ENCODE data around the gene AGAP5. TPM values are rescaled to one million over a fixed set of nuclear protein-coding genes. Genes with fewer than 3 reads are reported as not detected.
"Not testable (repeated sequence)": the region's sequence is repeated elsewhere in the genome, so short reads cannot be mapped to it uniquely, and the experiment has no call there.

Gene AGAP5
- total RNA-seq, 1 experiment from 2014 or later, result 13.4 TPM

DNA sequence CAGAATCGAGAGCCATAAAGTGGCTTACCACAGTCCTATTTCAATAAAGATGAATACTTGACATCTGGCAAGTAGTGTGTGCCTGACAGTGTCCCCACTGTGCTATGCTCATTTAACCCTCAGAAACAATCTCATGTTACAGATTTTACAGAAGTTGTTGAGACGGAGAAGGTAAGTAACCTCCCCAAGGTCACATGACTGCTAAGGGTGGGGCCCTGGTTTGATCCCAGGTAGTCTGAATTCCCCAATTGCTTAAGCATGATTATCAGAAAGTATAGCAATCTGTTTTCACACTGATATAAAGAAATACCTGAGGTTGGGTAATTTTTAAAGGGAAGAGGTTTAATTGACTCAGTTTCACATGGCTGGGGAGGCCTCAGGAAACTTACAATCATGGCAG lies 910 bp upstream of the AGAP5 start:
- H3F3A ChIP-seq (ENCODE audit: insufficient read depth, low read depth); H2AFZ ChIP-seq; H3K27ac ChIP-seq; CTCF ChIA-PET; DNase-seq; H3K4me2 ChIP-seq; H3K27me3 ChIP-seq (ENCODE audit: insufficient read depth, low read depth); H3K4me1 ChIP-seq (replicated peaks; ENCODE audit: insufficient read depth); H3K36me3 ChIP-seq (ENCODE audit: low read depth); POLR2A ChIA-PET (ENCODE audit: unreplicated experiment); H3K9me3 ChIP-seq (ENCODE audit: insufficient read depth, low read depth); H4K20me1 ChIP-seq (ENCODE audit: insufficient read depth); H3K4me3 ChIP-seq; H3K79me2 ChIP-seq (ENCODE audit: low read depth); H3K9me2 ChIP-seq (ENCODE audit: insufficient read depth); BruUV-seq (replicated peaks); intact Hi-C loops (cut with micrococcal nuclease; ENCODE audit: unreplicated experiment): not testable (repeated sequence)

DNA sequence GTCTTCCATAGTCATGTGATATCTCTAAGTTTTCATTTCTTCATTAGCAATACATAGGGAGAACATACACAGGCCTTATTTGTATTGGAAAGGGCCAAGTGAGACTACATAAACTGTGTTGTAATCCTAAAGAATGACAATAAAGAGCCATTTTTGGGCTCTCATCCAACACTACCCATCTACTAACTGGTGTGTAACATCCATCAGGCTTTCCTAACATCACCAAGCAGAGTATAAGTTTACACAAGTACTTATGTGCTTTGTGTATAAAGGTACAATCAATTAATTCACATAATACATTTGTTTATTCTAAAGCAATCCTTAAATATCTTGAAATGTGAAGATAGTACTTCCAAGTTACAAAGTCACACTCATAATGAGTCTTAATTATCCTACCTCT lies 2.6 kb downstream of the AGAP5 start:
- H3K4me3 ChIP-seq; H3K79me2 ChIP-seq (ENCODE audit: low read depth); H2AFZ ChIP-seq; H3K9me2 ChIP-seq (ENCODE audit: insufficient read depth); POLR2A ChIA-PET (ENCODE audit: unreplicated experiment); H3K4me2 ChIP-seq; H3K27ac ChIP-seq; H4K20me1 ChIP-seq (ENCODE audit: insufficient read depth); H3K4me1 ChIP-seq (replicated peaks; ENCODE audit: insufficient read depth); H3K27me3 ChIP-seq (ENCODE audit: insufficient read depth, low read depth); H3F3A ChIP-seq (ENCODE audit: insufficient read depth, low read depth); H3K9me3 ChIP-seq (ENCODE audit: insufficient read depth, low read depth); DNase-seq; BruUV-seq (replicated peaks); H3K36me3 ChIP-seq (ENCODE audit: low read depth); intact Hi-C loops (cut with micrococcal nuclease; ENCODE audit: unreplicated experiment); CTCF ChIA-PET: not testable (repeated sequence)

DNA sequence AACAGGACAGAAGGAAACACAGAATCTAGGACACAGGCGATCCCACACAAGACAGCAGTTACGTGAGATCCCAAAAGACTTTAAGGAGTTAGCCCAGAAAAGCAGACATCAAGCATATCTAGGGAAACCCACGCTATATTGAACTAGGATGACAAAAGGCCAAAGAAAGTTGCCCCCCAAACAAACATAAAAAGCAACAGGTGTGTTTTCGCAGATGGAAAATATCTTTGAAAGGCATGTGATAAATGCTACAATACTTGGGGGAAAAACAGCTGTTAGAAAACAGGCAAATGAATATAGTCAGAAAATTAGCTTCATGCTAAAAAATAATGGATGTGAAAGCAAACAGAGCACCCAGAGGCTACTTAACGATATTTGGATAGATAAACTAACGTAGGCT lies 7.2 kb downstream of the AGAP5 start:
- H4K20me1 ChIP-seq (ENCODE audit: insufficient read depth); POLR2A ChIA-PET (ENCODE audit: unreplicated experiment); H3K36me3 ChIP-seq (ENCODE audit: low read depth); H2AFZ ChIP-seq; H3K4me3 ChIP-seq; H3K79me2 ChIP-seq (ENCODE audit: low read depth); intact Hi-C loops (cut with micrococcal nuclease; ENCODE audit: unreplicated experiment); H3K9me3 ChIP-seq (ENCODE audit: insufficient read depth, low read depth); H3K4me1 ChIP-seq (replicated peaks; ENCODE audit: insufficient read depth); H3F3A ChIP-seq (ENCODE audit: insufficient read depth, low read depth); DNase-seq; H3K4me2 ChIP-seq; BruUV-seq (replicated peaks); H3K27ac ChIP-seq; H3K9me2 ChIP-seq (ENCODE audit: insufficient read depth); H3K27me3 ChIP-seq (ENCODE audit: insufficient read depth, low read depth): not testable (repeated sequence)
- CTCF ChIA-PET, result interaction anchor here (0.6 kb wide), 1 partner anchor 36 kb away, joined by 5 read pairs; no protein-coding TSS in a partner anchor

DNA sequence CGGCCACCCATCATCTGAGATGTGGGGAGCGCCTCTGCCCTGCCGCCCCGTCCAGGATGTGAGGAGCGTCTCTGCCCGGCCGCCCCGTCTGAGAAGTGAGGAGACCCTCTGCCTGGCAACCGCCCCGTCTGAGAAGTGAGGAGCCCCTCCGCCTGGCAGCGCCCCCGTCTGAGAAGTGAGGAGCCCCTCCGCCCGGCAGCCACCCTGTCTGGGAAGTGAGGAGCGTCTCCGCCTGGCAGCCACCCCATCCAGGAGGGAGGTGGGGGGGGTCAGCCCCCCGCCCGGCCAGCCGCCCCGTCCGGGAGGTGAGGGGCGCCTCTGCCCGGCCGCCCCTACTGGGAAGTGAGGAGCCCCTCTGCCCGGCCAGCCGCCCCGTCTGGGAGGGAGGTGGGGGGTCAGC lies 8.3 kb downstream of the AGAP5 start:
- BruUV-seq (replicated peaks); H2AFZ ChIP-seq; CTCF ChIA-PET; H3K4me2 ChIP-seq; H3K9me2 ChIP-seq (ENCODE audit: insufficient read depth); H4K20me1 ChIP-seq (ENCODE audit: insufficient read depth); H3K9me3 ChIP-seq (ENCODE audit: insufficient read depth, low read depth); H3K79me2 ChIP-seq (ENCODE audit: low read depth); POLR2A ChIA-PET (ENCODE audit: unreplicated experiment); H3K36me3 ChIP-seq (ENCODE audit: low read depth); H3K27ac ChIP-seq; H3K4me3 ChIP-seq; DNase-seq; H3K4me1 ChIP-seq (replicated peaks; ENCODE audit: insufficient read depth); intact Hi-C loops (cut with micrococcal nuclease; ENCODE audit: unreplicated experiment); H3F3A ChIP-seq (ENCODE audit: insufficient read depth, low read depth); H3K27me3 ChIP-seq (ENCODE audit: insufficient read depth, low read depth): not testable (repeated sequence)

DNA sequence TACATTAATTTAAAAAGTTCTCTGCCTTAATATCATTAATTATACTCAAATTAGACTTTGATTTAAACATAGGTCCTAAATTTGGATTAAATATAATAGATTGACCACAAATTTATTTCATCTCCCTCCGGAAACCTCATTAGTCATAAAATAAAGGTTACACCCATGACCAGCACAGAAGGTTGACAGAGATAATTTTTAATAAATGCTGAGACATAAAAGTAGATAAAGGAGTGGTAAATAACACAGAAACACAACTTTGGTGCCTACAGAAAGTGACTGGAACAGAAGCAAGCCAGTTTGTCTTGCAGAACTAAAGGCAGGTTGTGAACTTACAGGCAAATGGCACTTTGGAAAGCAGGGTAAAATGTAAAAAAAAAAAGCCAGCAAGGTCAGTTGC lies 10.3 kb downstream of the AGAP5 start:
- CTCF ChIA-PET; intact Hi-C loops (cut with micrococcal nuclease; ENCODE audit: unreplicated experiment); H4K20me1 ChIP-seq (ENCODE audit: insufficient read depth); DNase-seq; H3K27me3 ChIP-seq (ENCODE audit: insufficient read depth, low read depth); H3K4me3 ChIP-seq; H3K9me2 ChIP-seq (ENCODE audit: insufficient read depth); H3K9me3 ChIP-seq (ENCODE audit: insufficient read depth, low read depth); H3K4me1 ChIP-seq (replicated peaks; ENCODE audit: insufficient read depth); H3F3A ChIP-seq (ENCODE audit: insufficient read depth, low read depth); H3K36me3 ChIP-seq (ENCODE audit: low read depth); H3K27ac ChIP-seq; H3K4me2 ChIP-seq; BruUV-seq (replicated peaks); H3K79me2 ChIP-seq (ENCODE audit: low read depth); H2AFZ ChIP-seq: not testable (repeated sequence)
- POLR2A ChIA-PET (ENCODE audit: unreplicated experiment), result interaction anchor here (0.7 kb wide), 1 partner anchor 474 kb away, joined by 3 read pairs; no protein-coding TSS in a partner anchor

DNA sequence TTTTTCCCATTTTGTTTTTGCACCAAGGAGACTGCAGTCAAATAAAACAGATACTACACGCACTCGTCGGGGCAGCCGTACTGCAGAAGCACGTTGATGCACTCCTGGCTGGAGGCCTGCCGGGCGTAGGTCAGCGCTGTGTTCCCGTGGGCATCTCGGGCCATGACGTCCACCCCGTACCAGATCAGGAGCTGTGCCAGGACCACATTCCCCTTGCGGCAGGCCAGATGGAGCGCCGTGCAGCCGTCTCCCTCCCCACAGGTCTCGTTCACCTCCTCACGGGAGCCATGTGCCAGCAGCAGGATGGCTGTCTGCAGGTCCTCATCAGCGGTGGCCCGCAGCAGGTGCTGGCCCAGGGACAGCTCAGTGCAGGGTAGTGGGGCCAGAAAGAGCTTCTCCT lies 23.4 kb downstream of the AGAP5 start:
- H3K36me3 ChIP-seq (ENCODE audit: low read depth); H3K79me2 ChIP-seq (ENCODE audit: low read depth); H3F3A ChIP-seq (ENCODE audit: insufficient read depth, low read depth); H3K4me2 ChIP-seq; H4K20me1 ChIP-seq (ENCODE audit: insufficient read depth); H3K9me2 ChIP-seq (ENCODE audit: insufficient read depth); POLR2A ChIA-PET (ENCODE audit: unreplicated experiment); H2AFZ ChIP-seq; H3K4me1 ChIP-seq (replicated peaks; ENCODE audit: insufficient read depth); H3K4me3 ChIP-seq; H3K27me3 ChIP-seq (ENCODE audit: insufficient read depth, low read depth); DNase-seq; CTCF ChIA-PET; BruUV-seq (replicated peaks); H3K9me3 ChIP-seq (ENCODE audit: insufficient read depth, low read depth); intact Hi-C loops (cut with micrococcal nuclease; ENCODE audit: unreplicated experiment); H3K27ac ChIP-seq: not testable (repeated sequence)

DNA sequence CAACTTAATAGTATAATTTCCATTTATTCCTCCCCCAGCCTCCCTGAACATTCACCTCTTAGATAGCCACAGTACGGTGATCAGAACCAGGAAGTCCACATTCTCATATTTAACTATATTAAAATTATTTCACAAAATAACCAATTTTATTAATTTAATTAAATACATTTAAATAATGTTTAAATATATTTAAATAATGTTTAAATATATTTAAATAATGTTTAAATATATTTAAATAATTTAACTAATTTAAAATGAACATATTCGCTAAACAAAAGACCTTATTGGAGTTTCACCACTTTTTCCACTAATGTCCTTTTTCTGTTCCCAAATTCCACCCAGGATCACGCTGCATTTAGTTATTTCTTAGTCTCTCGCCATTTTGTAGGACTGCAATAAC lies 29.5 kb downstream of the AGAP5 start:
- H3K4me3 ChIP-seq; BruUV-seq (replicated peaks); H2AFZ ChIP-seq; H3K27ac ChIP-seq; H3K79me2 ChIP-seq (ENCODE audit: low read depth); CTCF ChIA-PET; H3K36me3 ChIP-seq (ENCODE audit: low read depth); H3K4me2 ChIP-seq; intact Hi-C loops (cut with micrococcal nuclease; ENCODE audit: unreplicated experiment); H3K9me2 ChIP-seq (ENCODE audit: insufficient read depth); H3K9me3 ChIP-seq (ENCODE audit: insufficient read depth, low read depth); DNase-seq; H3K27me3 ChIP-seq (ENCODE audit: insufficient read depth, low read depth); H3F3A ChIP-seq (ENCODE audit: insufficient read depth, low read depth); POLR2A ChIA-PET (ENCODE audit: unreplicated experiment); H4K20me1 ChIP-seq (ENCODE audit: insufficient read depth): not testable (repeated sequence)
- H3K4me1 ChIP-seq (replicated peaks; ENCODE audit: insufficient read depth), result peaks cover 28% of the 10 kb centered on the region

Data from PC-9 (cell line).